B cell (primary cell): Measurements from ENCODE around the gene ACKR1. TPM values are rescaled to one million over a fixed set of nuclear protein-coding genes. Genes with fewer than 3 reads are reported as not detected.

Source experiments
- ATAC-seq: fragments of 200-7000 bp; cut with Tn5 transposase; one replicate; pipeline ENCODE4 v1.10.0; 2021; ENCODE audit warnings: low read depth, mild to moderate bottlenecking, moderate number of reproducible peaks, moderate library complexity
- CTCF ChIA-PET: fragments of 350-600 bp; sonication (Branson Sonifier 250); formaldehyde crosslinking; loops from one replicate; lab custom pipeline; 2021; ENCODE audit warnings: antibody characterized with exemption, inconsistent platforms; lab: Charles Lee
- POLR2A ChIA-PET: fragments of 350-600 bp; sonication (Branson Sonifier 250); formaldehyde crosslinking; loops from one replicate; lab custom pipeline; 2021; ENCODE audit warnings: antibody characterized with exemption; lab: Charles Lee
- DNase-seq: peaks from one replicate; pipeline ENCODE4 v3.0.0; 2013
- H2AFZ ChIP-seq: 2 replicates; pipeline ENCODE4 v1.6.1; 2012; ENCODE audit warnings: mild to moderate bottlenecking, low read depth, low read length; ENCODE audit not compliant: insufficient read depth, poor library complexity, severe bottlenecking
- H3K27ac ChIP-seq, 2 donors: 1 replicate in 1 of 2; 2 replicates in 1 of 2; pipeline ENCODE4 v1.5.1; 2012 to 2013; ENCODE audit warnings: low read length in 2 of 2, mild to moderate bottlenecking in 2 of 2, moderate library complexity in 1 of 2
- H3K27me3 ChIP-seq, 4 experiments: fragments of 200-600 bp in 1 of 4; sonication (generic) in 1 of 4; replicated peaks in 1 of 4; 1 replicate in 2 of 4; 2 replicates in 2 of 4; pipeline versions ENCODE4 v1.6.1 to v1.7.0; 2013 to 2016; ENCODE audit warnings: low read length in 3 of 4, mild to moderate bottlenecking in 2 of 4, mixed read lengths in 1 of 4, moderate library complexity in 1 of 4; ENCODE audit not compliant: insufficient read depth in 4 of 4, control insufficient read depth in 3 of 4; ENCODE audit errors: control extremely low read depth in 1 of 4
- H3K36me3 ChIP-seq, 2 experiments: replicated peaks in 1 of 2; 1 replicate in 1 of 2; 2 replicates in 1 of 2; pipeline versions ENCODE4 v1.6.1 to v1.7.1; 2013; ENCODE audit warnings: low read length in 1 of 2; ENCODE audit not compliant: insufficient read depth in 2 of 2, control insufficient read depth in 1 of 2; ENCODE audit errors: control extremely low read depth in 1 of 2, extremely low read depth in 1 of 2
- H3K4me1 ChIP-seq, 2 donors: fragments of 200-600 bp in 1 of 2; sonication (generic) in 1 of 2; 1 replicate in 1 of 2; 2 replicates in 1 of 2; pipeline versions ENCODE4 v1.5.1 to v1.6.1; 2013 to 2017; ENCODE audit warnings: low read length in 2 of 2; ENCODE audit not compliant: control insufficient read depth in 2 of 2, insufficient read depth in 2 of 2
- H3K4me2 ChIP-seq: replicated peaks from 2 replicates; pipeline ENCODE3; 2012; ENCODE audit warnings: mild to moderate bottlenecking, low read depth, low read length; ENCODE audit not compliant: poor library complexity, severe bottlenecking
- H3K4me3 ChIP-seq, 5 experiments: fragments of 200-600 bp in 1 of 5; sonication (generic) in 1 of 5; 1 replicate in 3 of 5; 2 replicates in 2 of 5; pipeline versions ENCODE4 v1.5.1 to v1.7.0; 2011 to 2016; ENCODE audit warnings: low read length in 4 of 5, mild to moderate bottlenecking in 4 of 5, low read depth in 2 of 5, control low read depth in 1 of 5, moderate library complexity in 1 of 5; ENCODE audit not compliant: insufficient read depth in 1 of 5; ENCODE audit errors: control extremely low read depth in 1 of 5, extremely low read depth in 1 of 5
- H3K79me2 ChIP-seq: fragments of 200-600 bp; sonication (generic); one replicate; pipeline ENCODE4 v1.6.0; 2016; ENCODE audit warnings: low read length; ENCODE audit not compliant: control insufficient read depth, insufficient read depth
- H3K9ac ChIP-seq: fragments of 200-600 bp; sonication (generic); 2 replicates; pipeline ENCODE4 v1.6.1; 2017; ENCODE audit warnings: mild to moderate bottlenecking, low read length, moderate library complexity
- H3K9me3 ChIP-seq, 3 donors: one replicate each; pipeline versions ENCODE4 v1.6.1 to v1.7.1; 2013; ENCODE audit warnings: low read length in 2 of 3; ENCODE audit not compliant: control insufficient read depth in 2 of 3, insufficient read depth in 1 of 3; ENCODE audit errors: control extremely low read depth in 1 of 3
- H4K20me1 ChIP-seq: 2 replicates; pipeline ENCODE4 v1.6.0; 2012; ENCODE audit warnings: mild to moderate bottlenecking, low read length; ENCODE audit not compliant: insufficient read depth, control insufficient read depth, poor library complexity, severe bottlenecking
- H3K27ac Mint-ChIP-seq: one replicate; pipeline ENCODE4 v1.8.0; 2021; ENCODE audit warnings: mixed read lengths
- H3K27me3 Mint-ChIP-seq: one replicate; pipeline ENCODE4 v1.8.0; 2021; ENCODE audit warnings: mixed read lengths
- H3K4me1 Mint-ChIP-seq: one replicate; pipeline ENCODE4 v1.8.0; 2021; ENCODE audit warnings: mixed read lengths
- H3K4me3 Mint-ChIP-seq: one replicate; pipeline ENCODE4 v1.8.0; 2021; ENCODE audit warnings: mixed read lengths
- H3K9me3 Mint-ChIP-seq: one replicate; pipeline ENCODE4 v1.8.0; 2022; ENCODE audit warnings: mixed read lengths; ENCODE audit not compliant: insufficient read depth
- EZH2 ChIP-seq: IDR thresholded peaks from 2 replicates; pipeline ENCODE4 v1.6.1; 2012; ENCODE audit warnings: borderline replicate concordance, low read depth, mild to moderate bottlenecking, moderate library complexity, low read length; ENCODE audit not compliant: insufficient read depth, poor library complexity, severe bottlenecking
- WGBS: methylation state at CpG from one replicate; pipeline ENCODE4 v1.1.5; 2013; ENCODE audit warnings: missing lambda C conversion rate; ENCODE audit not compliant: insufficient coverage; 5-methylcytosine and 5-hydroxymethylcytosine counted together
- intact Hi-C: fragments of 100-400 bp; cut with micrococcal nuclease; formaldehyde crosslinking; loops from one replicate; pipeline ENCODE4 v1.10.0; 2022
- polyA plus RNA-seq: library from polyadenylated mRNA; depleted of rRNA; stranded (reverse); fragments of >200 nt; gene quantifications from 2 replicates; pipeline ENCODE4 v1.2.3, GENCODE V29; 2012
- total RNA-seq, 2 donors: library from RNA; stranded (reverse); fragments of 120-200 nt in 1 of 2; gene quantifications; 1 replicate in 1 of 2; 2 replicates in 1 of 2; pipeline versions ENCODE4 v1.2.3 to v1.2.4, GENCODE V29; 2013 to 2022
- TF ChIP-seq, protein P1 (sequence below): fragments of 200-600 bp; IDR thresholded peaks from one replicate; pipeline ENCODE4 v1.8.0; 2022; ENCODE audit warnings: antibody characterized with exemption, mild to moderate bottlenecking

Gene ACKR1
- total and polyA plus RNA-seq, 2 donors (not counting 1 experiment from before 2014, with no cell fraction given): 0.04 TPM; not detected in 1

DNA sequence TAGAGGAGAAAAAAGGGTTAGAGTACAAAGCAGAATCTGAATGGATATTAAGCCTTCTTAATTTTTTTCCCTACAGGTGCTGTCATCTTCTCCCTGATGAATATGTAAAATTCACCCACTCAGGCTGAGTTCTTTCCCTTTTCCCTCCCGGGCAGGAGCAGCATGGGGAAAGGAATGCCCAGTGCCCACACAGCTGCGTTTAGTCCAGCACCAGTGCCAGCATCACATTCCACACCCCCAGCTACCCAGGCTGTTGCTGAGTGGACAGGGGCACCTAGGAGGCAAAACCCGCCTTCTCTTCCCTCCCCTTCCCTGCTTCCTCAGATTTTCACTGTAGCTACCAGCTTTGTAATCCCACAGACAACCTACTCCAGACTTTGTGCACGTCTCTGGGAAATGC, 36.6 kb upstream of the ACKR1 start:
- CTCF ChIA-PET: interaction anchor here (1.2 to 1.3 kb wide), 2 partner anchors 30 to 43 kb away, joined by 3 to 4 read pairs; no protein-coding TSS in a partner anchor

DNA sequence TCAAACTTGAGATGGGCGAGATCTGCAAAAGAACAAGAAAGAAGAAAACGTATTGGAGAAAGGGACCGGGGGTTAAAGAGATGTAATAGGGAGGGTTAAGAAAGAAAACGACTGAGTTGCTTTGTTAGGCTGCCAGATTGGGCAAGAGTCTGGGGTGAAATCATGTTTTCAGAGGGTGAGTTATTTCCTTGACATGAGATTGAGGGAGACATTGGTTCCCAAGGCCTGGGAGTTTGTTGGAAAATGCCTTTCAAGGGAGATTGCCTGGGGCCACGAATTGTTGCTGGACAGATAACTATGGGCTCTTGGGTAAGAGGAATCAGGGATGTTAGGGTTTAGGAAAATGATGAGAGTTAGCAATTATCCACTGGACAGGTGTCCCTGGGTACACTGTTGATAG, 34.0 kb upstream of the ACKR1 start:
- no peak overlapping the region for H3K4me3 ChIP-seq
- no peak overlapping the region for H3K27ac Mint-ChIP-seq
- ATAC-seq (no peak), DNase-seq (no peak)
- H3K9me3 Mint-ChIP-seq: no peaks in the 10 kb centered on the region
- peaks cover 0 to 40% (median 26%) of the 10 kb centered on the region in 4 experiments for H3K27me3 ChIP-seq
- TF ChIP-seq EZH2: no peak
- TF ChIP-seq, protein P1, sequence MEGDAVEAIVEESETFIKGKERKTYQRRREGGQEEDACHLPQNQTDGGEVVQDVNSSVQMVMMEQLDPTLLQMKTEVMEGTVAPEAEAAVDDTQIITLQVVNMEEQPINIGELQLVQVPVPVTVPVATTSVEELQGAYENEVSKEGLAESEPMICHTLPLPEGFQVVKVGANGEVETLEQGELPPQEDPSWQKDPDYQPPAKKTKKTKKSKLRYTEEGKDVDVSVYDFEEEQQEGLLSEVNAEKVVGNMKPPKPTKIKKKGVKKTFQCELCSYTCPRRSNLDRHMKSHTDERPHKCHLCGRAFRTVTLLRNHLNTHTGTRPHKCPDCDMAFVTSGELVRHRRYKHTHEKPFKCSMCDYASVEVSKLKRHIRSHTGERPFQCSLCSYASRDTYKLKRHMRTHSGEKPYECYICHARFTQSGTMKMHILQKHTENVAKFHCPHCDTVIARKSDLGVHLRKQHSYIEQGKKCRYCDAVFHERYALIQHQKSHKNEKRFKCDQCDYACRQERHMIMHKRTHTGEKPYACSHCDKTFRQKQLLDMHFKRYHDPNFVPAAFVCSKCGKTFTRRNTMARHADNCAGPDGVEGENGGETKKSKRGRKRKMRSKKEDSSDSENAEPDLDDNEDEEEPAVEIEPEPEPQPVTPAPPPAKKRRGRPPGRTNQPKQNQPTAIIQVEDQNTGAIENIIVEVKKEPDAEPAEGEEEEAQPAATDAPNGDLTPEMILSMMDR: no peak
- intact Hi-C loops: no loop called here
- H3K9ac ChIP-seq: no peak overlapping the region
- H4K20me1 ChIP-seq: peaks cover 9% of the 10 kb centered on the region
- H3K4me1 Mint-ChIP-seq: peaks cover 22% of the 10 kb centered on the region
- H3K4me3 Mint-ChIP-seq: peak overlapping the region; percentile 61
- no peaks in the 10 kb centered on the region for H3K36me3 ChIP-seq
- H3K4me1 ChIP-seq: peaks cover 13 to 19% of the 10 kb centered on the region in 2 donors
- CTCF ChIA-PET: no interaction called here
- POLR2A ChIA-PET: no interaction called here
- H3K27ac ChIP-seq: no peak overlapping the region
- peaks cover 30% of the 10 kb centered on the region for H3K27me3 Mint-ChIP-seq
- H3K79me2 ChIP-seq: no peaks in the 10 kb centered on the region
- peaks cover 0 to 3% (median 0%) of the 10 kb centered on the region in 3 donors for H3K9me3 ChIP-seq
- H2AFZ ChIP-seq: no peak overlapping the region
- WGBS: 80% methylated on average over 5 of the region's 5 CpGs
- H3K4me2 ChIP-seq: no peak overlapping the region

More for the DNA sequence above, 36.6 kb upstream of the ACKR1 start:
- DNase-seq (no peak), ATAC-seq (no peak)
- H3K27ac ChIP-seq: no peak overlapping the region
- H4K20me1 ChIP-seq: peaks cover 5% of the 10 kb centered on the region
- H3K79me2 ChIP-seq: no peaks in the 10 kb centered on the region
- H3K9ac ChIP-seq: no peak overlapping the region
- Mint-ChIP-seq H3K4me3 (no peak overlapping the region), H3K27ac (no peak overlapping the region), H3K9me3 (no peaks in the 10 kb centered on the region), H3K4me1 (peaks cover 14% of the 10 kb centered on the region), H3K27me3 (peaks cover 13% of the 10 kb centered on the region)
- peaks cover 0 to 3% (median 0%) of the 10 kb centered on the region in 3 donors for H3K9me3 ChIP-seq
- 65% methylated on average over 4 of the region's 4 CpGs for WGBS
- H3K4me3 ChIP-seq: no peak overlapping the region
- no peak overlapping the region for H2AFZ ChIP-seq
- intact Hi-C loops: no loop called here
- POLR2A ChIA-PET: no interaction called here
- H3K4me2 ChIP-seq: no peak overlapping the region
- H3K36me3 ChIP-seq: no peaks in the 10 kb centered on the region
- TF ChIP-seq EZH2: no peak
- TF ChIP-seq, protein P1: no peak
- peaks cover 13 to 15% of the 10 kb centered on the region in 2 donors for H3K4me1 ChIP-seq
- H3K27me3 ChIP-seq: peaks cover 0 to 24% (median 14%) of the 10 kb centered on the region in 4 experiments
